Caco-2 (cell line): ENCODE data around the gene UBTD1. TPM values are rescaled to one million over a fixed set of nuclear protein-coding genes. Genes with fewer than 3 reads are reported as not detected.

Experiments used
- BruUV-seq: library from RNA; stranded (reverse); fragments of 400-500 nt; replicated peaks from 2 replicates; lab custom pipeline; 2021; lab: Mats Ljungman, UMichigan
- CTCF ChIA-PET: fragments of 300-600 bp; sonication (Branson Sonifier 250); formaldehyde crosslinking; loops from one replicate; lab custom pipeline; 2022; ENCODE audit warnings: antibody characterized with exemption; lab: Charles Lee
- POLR2A ChIA-PET: fragments of 300-600 bp; sonication (Branson Sonifier 250); formaldehyde crosslinking; loops from one replicate; lab custom pipeline; 2022; ENCODE audit warnings: antibody characterized with exemption; lab: Charles Lee
- DNase-seq, 2 experiments: peaks; one replicate each; pipeline versions ENCODE4 v3.0.0 to v3.0.0-alpha.2; 2020 to 2022
- H3K27me3 ChIP-seq: replicated peaks from 2 replicates; pipeline ENCODE4 v1.6.0; 2011; ENCODE audit warnings: low read length; ENCODE audit not compliant: control insufficient read depth, insufficient read depth
- H3K36me3 ChIP-seq: 2 replicates; pipeline ENCODE4 v1.5.1; 2011; ENCODE audit warnings: low read length; ENCODE audit not compliant: control insufficient read depth, insufficient read depth
- H3K4me1 ChIP-seq: fragments of 250-450 bp; sonication (Bioruptor Pico); 2 replicates; pipeline ENCODE4 v1.5.1; 2020; ENCODE audit warnings: mild to moderate bottlenecking
- H3K4me3 ChIP-seq: 2 replicates; pipeline ENCODE4 v1.5.1; 2011; ENCODE audit warnings: low read depth, mild to moderate bottlenecking, control low read depth, low read length
- H3K9me3 ChIP-seq: fragments of 250-450 bp; sonication (Bioruptor Pico); 2 replicates; pipeline ENCODE4 v1.5.1; 2020; ENCODE audit warnings: mild to moderate bottlenecking, moderate library complexity
- H3K27ac Mint-ChIP-seq: one replicate; pipeline ENCODE4 v1.8.0; 2022; ENCODE audit warnings: mixed read lengths; ENCODE audit not compliant: unreplicated experiment
- H3K27me3 Mint-ChIP-seq: one replicate; pipeline ENCODE4 v1.8.0; 2022; ENCODE audit warnings: mixed read lengths; ENCODE audit not compliant: insufficient read depth, unreplicated experiment
- H3K36me3 Mint-ChIP-seq: one replicate; pipeline ENCODE4 v1.8.0; 2022; ENCODE audit warnings: mild to moderate bottlenecking, mixed read lengths; ENCODE audit not compliant: insufficient read depth, unreplicated experiment
- H3K4me1 Mint-ChIP-seq: one replicate; pipeline ENCODE4 v1.8.0; 2022; ENCODE audit warnings: low read depth, mixed read lengths; ENCODE audit not compliant: unreplicated experiment
- H3K4me3 Mint-ChIP-seq: one replicate; pipeline ENCODE4 v1.8.0; 2022; ENCODE audit warnings: mild to moderate bottlenecking, moderate library complexity, mixed read lengths; ENCODE audit not compliant: unreplicated experiment
- H3K9me3 Mint-ChIP-seq: one replicate; pipeline ENCODE4 v1.8.0; 2022; ENCODE audit warnings: mixed read lengths; ENCODE audit not compliant: unreplicated experiment
- intact Hi-C: fragments of 100-400 bp; cut with micrococcal nuclease; formaldehyde crosslinking; loops from one replicate; pipeline ENCODE4 v1.10.0; 2022; ENCODE audit not compliant: unreplicated experiment
- total RNA-seq: library from RNA; stranded (reverse); gene quantifications from 2 replicates; pipeline ENCODE4 v1.2.3, GENCODE V29; 2022
- TF ChIP-seq, protein P1 (sequence below), 2 experiments: fragments of 200-600 bp in 1 of 2; IDR thresholded peaks; 1 replicate in 1 of 2; 2 replicates in 1 of 2; pipeline versions ENCODE4 v1.5.1 to v1.8.0; 2011 to 2022; ENCODE audit warnings: antibody characterized with exemption in 1 of 2, control low read depth in 1 of 2, inconsistent platforms in 1 of 2, low read depth in 1 of 2, low read length in 1 of 2, mild to moderate bottlenecking in 1 of 2, moderate library complexity in 1 of 2; ENCODE audit not compliant: insufficient read depth in 1 of 2, severe bottlenecking in 1 of 2, unreplicated experiment in 1 of 2

The UBTD1 gene
- total RNA-seq, 1 experiment from 2014 or later = 11.4 TPM

DNA sequence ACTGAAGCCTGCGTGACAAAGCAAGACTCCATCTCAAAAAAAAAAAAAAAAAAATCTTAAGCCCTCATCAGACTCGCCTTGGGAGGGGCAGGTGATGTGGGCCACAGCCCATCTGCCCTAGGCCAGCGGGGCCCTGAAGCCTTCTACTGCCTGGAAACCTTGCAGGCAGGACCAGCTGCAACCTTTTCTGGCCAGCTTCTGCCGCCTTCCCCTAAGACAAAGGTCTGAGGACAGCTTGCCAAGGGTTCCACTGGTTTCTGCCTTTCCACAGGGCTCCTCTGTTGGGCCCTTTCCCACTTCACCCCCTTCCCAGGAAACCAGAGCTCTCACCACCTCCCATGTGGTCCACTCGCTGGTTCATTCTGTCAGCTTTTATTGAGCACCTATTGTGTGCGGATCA lies 35.2 kb downstream of the UBTD1 start:
- Mint-ChIP-seq H3K9me3 (no peaks in the 10 kb centered on the region), H3K4me3 (no peak overlapping the region), H3K27ac (no peak overlapping the region), H3K4me1 (no peaks in the 10 kb centered on the region), H3K36me3 (no peaks in the 10 kb centered on the region), H3K27me3 (no peaks in the 10 kb centered on the region)
- Histone ChIP-seq H3K27me3 (no peaks in the 10 kb centered on the region), H3K4me1 (no peaks in the 10 kb centered on the region), H3K9me3 (no peaks in the 10 kb centered on the region), H3K4me3 (no peak overlapping the region), H3K36me3 (no peaks in the 10 kb centered on the region)
- CTCF ChIA-PET = interaction anchor here (1.1 to 1.3 kb wide), 2 partner anchors 9 to 70 kb away, joined by 3 to 5 read pairs; no protein-coding TSS in a partner anchor
- POLR2A ChIA-PET = interaction anchor here (0.6 to 0.7 kb wide), 2 partner anchors 35 to 133 kb away, joined by 3 read pairs; partner anchors contain the start of gene UBTD1
- intact Hi-C loops = no loop called here
- BruUV-seq = no TSS peak
- no peak for DNase-seq
- TF ChIP-seq, protein P1, sequence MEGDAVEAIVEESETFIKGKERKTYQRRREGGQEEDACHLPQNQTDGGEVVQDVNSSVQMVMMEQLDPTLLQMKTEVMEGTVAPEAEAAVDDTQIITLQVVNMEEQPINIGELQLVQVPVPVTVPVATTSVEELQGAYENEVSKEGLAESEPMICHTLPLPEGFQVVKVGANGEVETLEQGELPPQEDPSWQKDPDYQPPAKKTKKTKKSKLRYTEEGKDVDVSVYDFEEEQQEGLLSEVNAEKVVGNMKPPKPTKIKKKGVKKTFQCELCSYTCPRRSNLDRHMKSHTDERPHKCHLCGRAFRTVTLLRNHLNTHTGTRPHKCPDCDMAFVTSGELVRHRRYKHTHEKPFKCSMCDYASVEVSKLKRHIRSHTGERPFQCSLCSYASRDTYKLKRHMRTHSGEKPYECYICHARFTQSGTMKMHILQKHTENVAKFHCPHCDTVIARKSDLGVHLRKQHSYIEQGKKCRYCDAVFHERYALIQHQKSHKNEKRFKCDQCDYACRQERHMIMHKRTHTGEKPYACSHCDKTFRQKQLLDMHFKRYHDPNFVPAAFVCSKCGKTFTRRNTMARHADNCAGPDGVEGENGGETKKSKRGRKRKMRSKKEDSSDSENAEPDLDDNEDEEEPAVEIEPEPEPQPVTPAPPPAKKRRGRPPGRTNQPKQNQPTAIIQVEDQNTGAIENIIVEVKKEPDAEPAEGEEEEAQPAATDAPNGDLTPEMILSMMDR (IDR thresholded peaks at IDR 0.05; ENCODE audit: insufficient read depth in 1 of 2, low read depth in 1 of 2, low read length in 1 of 2, severe bottlenecking in 1 of 2, unreplicated experiment in 1 of 2) = no peak

GRCh38 chr10:97534746-97535367 lies 36.1 kb downstream of the UBTD1 start:
- no peaks in the 10 kb centered on the region for H3K36me3 Mint-ChIP-seq
- H3K27me3 Mint-ChIP-seq = no peaks in the 10 kb centered on the region
- H3K4me3 ChIP-seq = no peak overlapping the region
- no peak overlapping the region for H3K27ac Mint-ChIP-seq
- no peaks in the 10 kb centered on the region for H3K9me3 ChIP-seq
- no peaks in the 10 kb centered on the region for H3K27me3 ChIP-seq
- no peak overlapping the region for H3K4me3 Mint-ChIP-seq
- TF ChIP-seq, protein P1 (IDR thresholded peaks at IDR 0.05; ENCODE audit: insufficient read depth in 1 of 2, low read depth in 1 of 2, low read length in 1 of 2, severe bottlenecking in 1 of 2, unreplicated experiment in 1 of 2) = peak; percentile 34 to 47
- BruUV-seq = no TSS peak
- no peaks in the 10 kb centered on the region for H3K36me3 ChIP-seq
- peaks cover 7% of the 10 kb centered on the region for H3K4me1 ChIP-seq
- peak in 1 of 2 experiments; percentile 39 for DNase-seq
- H3K4me1 Mint-ChIP-seq = peaks cover 2% of the 10 kb centered on the region
- H3K9me3 Mint-ChIP-seq = no peaks in the 10 kb centered on the region
- intact Hi-C loops = no loop called here
- CTCF ChIA-PET = no interaction called here
- POLR2A ChIA-PET = no interaction called here

DNA sequence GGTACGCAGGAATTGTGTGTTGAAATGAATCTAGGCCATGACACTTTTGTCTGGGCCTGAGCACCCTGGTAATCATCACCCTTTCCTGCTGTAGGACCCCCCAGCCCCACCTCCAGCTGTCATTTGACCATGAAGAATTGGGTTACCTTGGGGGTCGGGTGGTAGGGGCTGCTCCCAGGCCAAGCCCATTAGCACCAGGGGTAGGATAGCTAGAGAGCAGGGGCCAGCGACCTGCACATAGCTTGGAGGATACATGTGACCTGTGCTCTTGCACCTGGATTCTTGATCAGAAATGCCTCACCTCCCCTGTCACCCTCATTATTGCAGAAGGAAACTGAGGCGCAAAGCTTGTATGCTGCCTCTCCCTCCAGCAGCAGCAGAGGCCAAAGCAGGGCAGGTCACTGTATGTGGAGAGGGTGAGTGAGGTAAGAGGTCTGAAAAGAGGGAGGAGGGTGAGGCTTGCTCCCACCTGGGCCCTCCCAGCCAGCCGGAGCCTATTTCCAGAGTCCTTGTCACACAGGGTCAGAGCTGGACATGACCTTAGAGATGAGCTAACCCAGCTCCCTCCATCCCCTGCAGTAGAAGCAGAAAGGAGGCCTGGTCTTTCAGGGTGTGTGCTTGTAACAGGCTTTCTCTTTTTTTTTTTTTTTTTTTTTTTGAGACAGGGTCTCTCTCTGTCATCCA lies 38.6 kb downstream of the UBTD1 start:
- intact Hi-C loops = no loop called here
- no peaks in the 10 kb centered on the region for H3K9me3 Mint-ChIP-seq

More for the DNA sequence above, 38.6 kb downstream of the UBTD1 start:
- POLR2A ChIA-PET = no interaction called here
- CTCF ChIA-PET = interaction anchor here (0.7 kb wide), 1 partner anchor 73 kb away, joined by 3 read pairs; no protein-coding TSS in a partner anchor
- no TSS peak for BruUV-seq
- TF ChIP-seq, protein P1 (IDR thresholded peaks at IDR 0.05; ENCODE audit: insufficient read depth in 1 of 2, low read depth in 1 of 2, low read length in 1 of 2, severe bottlenecking in 1 of 2, unreplicated experiment in 1 of 2) = no peak
- no peaks in the 10 kb centered on the region for H3K27me3 Mint-ChIP-seq
- H3K4me3 Mint-ChIP-seq = no peak overlapping the region
- H3K27me3 ChIP-seq = no peaks in the 10 kb centered on the region
- no peak overlapping the region for H3K4me3 ChIP-seq
- H3K36me3 Mint-ChIP-seq = peaks cover 6% of the 10 kb centered on the region
- H3K9me3 ChIP-seq = no peaks in the 10 kb centered on the region
- no peak overlapping the region for H3K27ac Mint-ChIP-seq
- peaks cover 21% of the 10 kb centered on the region for H3K4me1 ChIP-seq
- no peaks in the 10 kb centered on the region for H3K36me3 ChIP-seq
- H3K4me1 Mint-ChIP-seq = peaks cover 13% of the 10 kb centered on the region
- DNase-seq = no peak
